IMR-90 (cell line): ENCODE data around the gene INPP5D. TPM values are rescaled to one million over a fixed set of nuclear protein-coding genes. Genes with fewer than 3 reads are reported as not detected.

Experiments
- ATAC-seq: fragments of 200-7000 bp; cut with Tn5 transposase; 2 replicates; pipeline ENCODE4 v1.9.1; 2020; ENCODE audit warnings: low read depth, mild to moderate bottlenecking, moderate library complexity
- BruUV-seq: library from RNA; stranded (reverse); fragments of 400-500 nt; replicated peaks from 2 replicates; lab custom pipeline; 2021; lab: Mats Ljungman, UMichigan
- CTCF ChIA-PET: fragments of 300-600 bp; formaldehyde crosslinking; extraction: SDS; loops from one replicate; lab custom pipeline; 2021; ENCODE audit warnings: antibody characterized with exemption; lab: Yijun Ruan, JAX
- POLR2A ChIA-PET: fragments of 300-600 bp; sonication (Branson Sonifier 250); formaldehyde crosslinking; loops from one replicate; lab custom pipeline; 2022; ENCODE audit warnings: antibody characterized with exemption; ENCODE audit not compliant: unreplicated experiment; lab: Charles Lee
- DNase-seq: peaks from one replicate; pipeline ENCODE4 v3.0.0; 2013
- H2AFZ ChIP-seq: replicated peaks from 2 replicates; pipeline ENCODE3; 2013; ENCODE audit warnings: low read length, mild to moderate bottlenecking; ENCODE audit not compliant: poor library complexity
- H2AK5ac ChIP-seq: 2 replicates; pipeline ENCODE4 v1.6.1; 2013; ENCODE audit warnings: low read depth, low read length, inconsistent platforms
- H2AK9ac ChIP-seq: replicated peaks from 2 replicates; pipeline ENCODE3; 2013; ENCODE audit warnings: mild to moderate bottlenecking, low read depth, low read length, moderate library complexity; ENCODE audit not compliant: poor library complexity
- H2BK120ac ChIP-seq: 2 replicates; pipeline ENCODE4 v1.6.1; 2013; ENCODE audit warnings: low read depth, low read length, inconsistent platforms
- H2BK15ac ChIP-seq: 3 replicates; pipeline ENCODE4 v1.6.1; 2013; ENCODE audit warnings: low read depth, low read length, inconsistent platforms
- H2BK20ac ChIP-seq: 2 replicates; pipeline ENCODE4 v1.6.1; 2013; ENCODE audit warnings: low read depth, mild to moderate bottlenecking, inconsistent platforms, low read length, moderate library complexity
- H2BK5ac ChIP-seq: 2 replicates; pipeline ENCODE4 v1.6.1; 2013; ENCODE audit warnings: mild to moderate bottlenecking, low read depth, low read length, inconsistent platforms; ENCODE audit not compliant: poor library complexity, severe bottlenecking
- H3K14ac ChIP-seq: replicated peaks from 2 replicates; pipeline ENCODE4 v1.6.1; 2013; ENCODE audit warnings: low read depth, low read length, inconsistent platforms
- H3K18ac ChIP-seq: 2 replicates; pipeline ENCODE4 v1.6.1; 2013; ENCODE audit warnings: low read depth, low read length, control low read depth
- H3K23ac ChIP-seq: 2 replicates; pipeline ENCODE4 v1.6.1; 2013; ENCODE audit warnings: low read depth, low read length, inconsistent platforms
- H3K27ac ChIP-seq: 2 replicates; pipeline ENCODE4 v1.5.1; 2013; ENCODE audit warnings: mild to moderate bottlenecking, control low read depth, low read length; ENCODE audit not compliant: insufficient read depth
- H3K27me3 ChIP-seq: 2 replicates; pipeline ENCODE4 v1.6.1; 2013; ENCODE audit warnings: low read length; ENCODE audit not compliant: control insufficient read depth, insufficient read depth
- H3K36me3 ChIP-seq: 2 replicates; pipeline ENCODE4 v1.6.1; 2013; ENCODE audit warnings: low read length, mixed read lengths; ENCODE audit not compliant: control insufficient read depth, insufficient read depth
- H3K4ac ChIP-seq: 2 replicates; pipeline ENCODE4 v1.6.1; 2013; ENCODE audit warnings: low read depth, low read length, inconsistent platforms
- H3K4me1 ChIP-seq: 2 replicates; pipeline ENCODE4 v1.6.1; 2013; ENCODE audit warnings: low read length, mixed read lengths; ENCODE audit not compliant: control insufficient read depth, insufficient read depth
- H3K4me2 ChIP-seq: 2 replicates; pipeline ENCODE4 v1.6.1; 2013; ENCODE audit warnings: low read depth, mild to moderate bottlenecking, control low read depth, low read length, moderate library complexity
- H3K4me3 ChIP-seq: 2 replicates; pipeline ENCODE4 v1.5.1; 2013; ENCODE audit warnings: low read depth, mild to moderate bottlenecking, control low read depth, low read length, moderate library complexity; ENCODE audit not compliant: insufficient read depth
- H3K56ac ChIP-seq: 2 replicates; pipeline ENCODE4 v1.6.1; 2013; ENCODE audit warnings: low read length, inconsistent platforms; ENCODE audit not compliant: insufficient read depth; ENCODE audit errors: extremely low read depth
- H3K79me1 ChIP-seq, 2 experiments: 2 replicates each; pipeline ENCODE4 v1.6.1; 2013; ENCODE audit warnings: low read length in 2 of 2, inconsistent platforms in 1 of 2, low read depth in 1 of 2
- H3K9ac ChIP-seq: 2 replicates; pipeline ENCODE4 v1.6.1; 2013; ENCODE audit warnings: low read depth, low read length, control low read depth
- H3K9me1 ChIP-seq: 2 replicates; pipeline ENCODE4 v1.6.1; 2013; ENCODE audit warnings: low read length, inconsistent platforms; ENCODE audit not compliant: insufficient read depth
- H3K9me3 ChIP-seq: 2 replicates; pipeline ENCODE4 v1.6.1; 2013; ENCODE audit warnings: low read length; ENCODE audit not compliant: control insufficient read depth, insufficient read depth
- H4K20me1 ChIP-seq: 2 replicates; pipeline ENCODE4 v1.6.1; 2013; ENCODE audit warnings: low read length, inconsistent platforms; ENCODE audit not compliant: insufficient read depth
- H4K5ac ChIP-seq: 2 replicates; pipeline ENCODE4 v1.6.1; 2013; ENCODE audit warnings: mild to moderate bottlenecking, low read depth, low read length, control low read depth
- H4K8ac ChIP-seq, 2 experiments: 2 replicates each; pipeline ENCODE4 v1.6.1; 2013; ENCODE audit warnings: low read depth in 2 of 2, low read length in 2 of 2, control low read depth in 1 of 2, inconsistent platforms in 1 of 2
- H4K91ac ChIP-seq: 2 replicates; pipeline ENCODE4 v1.6.1; 2013; ENCODE audit warnings: low read depth, low read length, inconsistent platforms; ENCODE audit not compliant: insufficient read depth
- BHLHE40 ChIP-seq: fragments of 150-350 bp; IDR thresholded peaks from 2 replicates; pipeline ENCODE4 v1.6.1; 2016; ENCODE audit warnings: mild to moderate bottlenecking, low read depth, low read length
- MAFK ChIP-seq: IDR thresholded peaks from 2 replicates; pipeline ENCODE4 v1.6.1; 2012; ENCODE audit warnings: low read depth, low read length, improper control_type of control experiment
- NFE2L2 ChIP-seq: fragments of 150-350 bp; IDR thresholded peaks from 2 replicates; pipeline ENCODE4 v1.6.1; 2016; ENCODE audit warnings: low read depth, mild to moderate bottlenecking, low read length
- POLR2A ChIP-seq: IDR thresholded peaks from 2 replicates; pipeline ENCODE4 v1.6.1; 2012; ENCODE audit warnings: mild to moderate bottlenecking, low read depth, low read length
- RAD21 ChIP-seq: IDR thresholded peaks from 2 replicates; pipeline ENCODE4 v1.6.1; 2012; ENCODE audit warnings: low read length, improper control_type of control experiment
- RFX5 ChIP-seq: IDR thresholded peaks from 2 replicates; pipeline ENCODE4 v1.8.0; 2012; ENCODE audit warnings: low read depth, mild to moderate bottlenecking, low read length, moderate library complexity
- SMC3 ChIP-seq: fragments of 150-350 bp; IDR thresholded peaks from 2 replicates; pipeline ENCODE4 v1.6.1; 2016; ENCODE audit warnings: low read depth, mild to moderate bottlenecking, antibody characterized with exemption, low read length, moderate library complexity
- WGBS, 2 experiments: methylation state at CpG; one replicate each; pipeline versions ENCODE4 v1.1.5 to v1.1.7; 2013; ENCODE audit warnings: missing lambda C conversion rate in 2 of 2; ENCODE audit not compliant: insufficient read length in 1 of 2; ENCODE audit errors: extremely low coverage in 2 of 2; 5-methylcytosine and 5-hydroxymethylcytosine counted together
- dilution Hi-C: fragments of 300-500 bp; cut with HindIII; formaldehyde crosslinking; loops from one replicate; pipeline ENCODE4 v1.14.3; 2018; ENCODE audit warnings: low sequenced_read_pairs; ENCODE audit not compliant: unreplicated experiment
- in situ Hi-C: fragments of 300-500 bp; cut with MboI; formaldehyde crosslinking; loops from 3 replicates; pipeline ENCODE4 v1.14.3; 2019; ENCODE audit warnings: low sequenced_read_pairs, inconsistent platforms, mixed read lengths
- intact Hi-C: fragments of 100-400 bp; cut with micrococcal nuclease; formaldehyde crosslinking; loops from 2 replicates; pipeline ENCODE4 v1.10.0; 2022
- polyA plus RNA-seq, 3 experiments: library from polyadenylated mRNA; depleted of rRNA; stranded (reverse); fragments of >200 nt; gene quantifications; 2 replicates each; pipeline ENCODE4 v1.2.3, GENCODE V29; 2012; ENCODE audit warnings: low replicate concordance in 1 of 3
- total RNA-seq: library from RNA; depleted of rRNA; stranded (reverse); fragments of >200 nt; gene quantifications from 2 replicates; pipeline ENCODE4 v1.2.3, GENCODE V29; 2012
- TF ChIP-seq, protein P1 (sequence below): fragments of 150-350 bp; IDR thresholded peaks from 2 replicates; pipeline ENCODE4 v1.6.1; 2016; ENCODE audit warnings: low read depth, mild to moderate bottlenecking, low read length, moderate library complexity, borderline replicate concordance
- TF ChIP-seq, protein P2 (sequence below): conservative IDR thresholded peaks from 2 replicates; pipeline ENCODE4 v1.5.1; 2012; ENCODE audit warnings: mild to moderate bottlenecking, low read depth, low read length, improper control_type of control experiment

Gene INPP5D
- total and polyA plus RNA-seq, 2 of the 4 experiments (the other 2 are of a cell fraction): 0.18 to 0.29 TPM

- no peaks in the 10 kb centered on the region for H3K79me1 ChIP-seq
- in situ Hi-C loops: no loop called here
These were observed 2.3 kb downstream of the INPP5D start for GRCh38 chr2:233062451-233062850.

More at GRCh38 chr2:233062451-233062850, 2.3 kb downstream of the INPP5D start:
- CTCF ChIA-PET: interaction anchor here (0.6 kb wide), 1 partner anchor 8 kb away, joined by 4 read pairs; no protein-coding TSS in a partner anchor
- dilution Hi-C loops: no loop called here
- Histone ChIP-seq H3K36me3 (no peaks in the 10 kb centered on the region), H3K23ac (no peak overlapping the region), H4K8ac (no peak overlapping the region), H3K27ac (no peak overlapping the region), H4K91ac (no peak overlapping the region), H2BK5ac (no peak overlapping the region), H2AK9ac (no peak overlapping the region), H4K20me1 (no peaks in the 10 kb centered on the region), H3K9me3 (no peaks in the 10 kb centered on the region), H2BK20ac (no peak overlapping the region), H3K4me2 (no peak overlapping the region), H3K4me1 (peaks cover 4% of the 10 kb centered on the region; the same call in 1 of the 2 replicates), H3K14ac (no peak overlapping the region), H2AFZ (peak overlapping the region; percentile 36), H3K9ac (no peak overlapping the region), H2BK15ac (no peak overlapping the region), H2AK5ac (no peak overlapping the region), H3K4me3 (no peak overlapping the region), H2BK120ac (no peak overlapping the region), H3K56ac (no peak overlapping the region), H3K9me1 (no peaks in the 10 kb centered on the region), H3K4ac (no peak overlapping the region), H3K18ac (no peak overlapping the region), H4K5ac (no peak overlapping the region), H3K27me3 (no peaks in the 10 kb centered on the region; the same call in 1 of the 2 replicates)
- TF ChIP-seq, protein P1, sequence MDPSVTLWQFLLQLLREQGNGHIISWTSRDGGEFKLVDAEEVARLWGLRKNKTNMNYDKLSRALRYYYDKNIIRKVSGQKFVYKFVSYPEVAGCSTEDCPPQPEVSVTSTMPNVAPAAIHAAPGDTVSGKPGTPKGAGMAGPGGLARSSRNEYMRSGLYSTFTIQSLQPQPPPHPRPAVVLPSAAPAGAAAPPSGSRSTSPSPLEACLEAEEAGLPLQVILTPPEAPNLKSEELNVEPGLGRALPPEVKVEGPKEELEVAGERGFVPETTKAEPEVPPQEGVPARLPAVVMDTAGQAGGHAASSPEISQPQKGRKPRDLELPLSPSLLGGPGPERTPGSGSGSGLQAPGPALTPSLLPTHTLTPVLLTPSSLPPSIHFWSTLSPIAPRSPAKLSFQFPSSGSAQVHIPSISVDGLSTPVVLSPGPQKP: no peak
- TF ChIP-seq SMC3 (no peak), POLR2A (no peak), RFX5 (no peak), NFE2L2 (no peak), MAFK (no peak), RAD21 (no peak), BHLHE40 (no peak)
- TF ChIP-seq, protein P2, sequence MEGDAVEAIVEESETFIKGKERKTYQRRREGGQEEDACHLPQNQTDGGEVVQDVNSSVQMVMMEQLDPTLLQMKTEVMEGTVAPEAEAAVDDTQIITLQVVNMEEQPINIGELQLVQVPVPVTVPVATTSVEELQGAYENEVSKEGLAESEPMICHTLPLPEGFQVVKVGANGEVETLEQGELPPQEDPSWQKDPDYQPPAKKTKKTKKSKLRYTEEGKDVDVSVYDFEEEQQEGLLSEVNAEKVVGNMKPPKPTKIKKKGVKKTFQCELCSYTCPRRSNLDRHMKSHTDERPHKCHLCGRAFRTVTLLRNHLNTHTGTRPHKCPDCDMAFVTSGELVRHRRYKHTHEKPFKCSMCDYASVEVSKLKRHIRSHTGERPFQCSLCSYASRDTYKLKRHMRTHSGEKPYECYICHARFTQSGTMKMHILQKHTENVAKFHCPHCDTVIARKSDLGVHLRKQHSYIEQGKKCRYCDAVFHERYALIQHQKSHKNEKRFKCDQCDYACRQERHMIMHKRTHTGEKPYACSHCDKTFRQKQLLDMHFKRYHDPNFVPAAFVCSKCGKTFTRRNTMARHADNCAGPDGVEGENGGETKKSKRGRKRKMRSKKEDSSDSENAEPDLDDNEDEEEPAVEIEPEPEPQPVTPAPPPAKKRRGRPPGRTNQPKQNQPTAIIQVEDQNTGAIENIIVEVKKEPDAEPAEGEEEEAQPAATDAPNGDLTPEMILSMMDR: no peak
- BruUV-seq: no TSS peak
- intact Hi-C loops: no loop called here
- ATAC-seq (no peak), DNase-seq (no peak)
- 100% methylated on average over 1 of the region's 4 CpGs; no CpG with 5 or more reads in 1 of the 2 experiments for WGBS, 2 experiments
- POLR2A ChIA-PET: no interaction called here
